GM12864 (cell line): ENCODE data around the gene ZNF383.
"Not testable (repeated sequence)": the region's sequence is repeated elsewhere in the genome, so short reads cannot be mapped to it uniquely, and the experiment has no call there.

Experiments
- DNase-seq: peaks from one replicate; pipeline ENCODE4 v3.0.0-alpha.2; 2011; ENCODE audit warnings: low read depth
- H3K4me3 ChIP-seq: 2 replicates; pipeline ENCODE4 v1.5.1; 2011; ENCODE audit warnings: mild to moderate bottlenecking, low read depth, low read length, control low read depth

ZNF383 gene

GRCh38 chr19:37292998-37293939 lies 75.3 kb downstream of the ZNF383 start:
- not testable (repeated sequence) for H3K4me3 ChIP-seq, DNase-seq

GRCh38 chr19:37294246-37294645 lies 76.2 kb downstream of the ZNF383 start:
- not testable (repeated sequence) for H3K4me3 ChIP-seq, DNase-seq
